Left renal cortex interstitium (tissue), 4 donors: Measurements from ENCODE around the gene PANK3. TPM values are rescaled to one million over a fixed set of nuclear protein-coding genes. Genes with fewer than 3 reads are reported as not detected.

ENCODE experiments used
- DNase-seq, 4 donors: peaks; one replicate each; pipeline ENCODE4 v3.0.0-alpha.2; 2013; ENCODE audit warnings: low read depth in 4 of 4, low spot score in 2 of 4, missing footprints in 1 of 4
- polyA plus RNA-seq, 4 donors: library from polyadenylated mRNA; unstranded; fragments of 120-200 nt; gene quantifications; one replicate each; pipeline ENCODE4 v1.2.1, GENCODE V29; 2013; ENCODE audit not compliant: insufficient read length in 4 of 4

Gene PANK3
- 10 to 100 TPM; 49.6 to 67.6 (median 59.0) TPM for polyA plus RNA-seq

- DNase-seq = peak in 3 of 4 donors; percentile 37 to 56 (median 48)
Measured at GRCh38 chr5:168578538-168579487, at the start of gene PANK3. TSS of gene PANK3 (minus strand) at chr5:168579368. CDS start at chr5:168579283, 85 bp downstream.

GRCh38 chr5:168624850-168625364 lies 45.7 kb upstream of the PANK3 start:
- DNase-seq = no peak

GRCh38 chr5:168620807-168621206 lies 41.6 kb upstream of the PANK3 start:
- DNase-seq = no peak

- DNase-seq = no peak
Measured at GRCh38 chr5:168614661-168615060, 35.5 kb upstream of the PANK3 start.

- DNase-seq = no peak
Measured at GRCh38 chr5:168613996-168614395, 34.8 kb upstream of the PANK3 start.

GRCh38 chr5:168613396-168613795 lies 34.2 kb upstream of the PANK3 start:
- DNase-seq = no peak

GRCh38 chr5:168612996-168613395 lies 33.8 kb upstream of the PANK3 start:
- DNase-seq = no peak

GRCh38 chr5:168612123-168612522 lies 33.0 kb upstream of the PANK3 start:
- no peak for DNase-seq

GRCh38 chr5:168611165-168611564 lies 32.0 kb upstream of the PANK3 start:
- no peak for DNase-seq

GRCh38 chr5:168609806-168610482 lies 30.8 kb upstream of the PANK3 start:
- no peak for DNase-seq

GRCh38 chr5:168608821-168609220 lies 29.7 kb upstream of the PANK3 start:
- DNase-seq = no peak

GRCh38 chr5:168608386-168608785 lies 29.2 kb upstream of the PANK3 start:
- no peak for DNase-seq

- no peak for DNase-seq
Measured at GRCh38 chr5:168607946-168608345, 28.8 kb upstream of the PANK3 start.

GRCh38 chr5:168606562-168606961 lies 27.4 kb upstream of the PANK3 start:
- DNase-seq = no peak

- DNase-seq = no peak
Measured at GRCh38 chr5:168604436-168604835, 25.3 kb upstream of the PANK3 start.

- DNase-seq = no peak
Measured at GRCh38 chr5:168603746-168604145, 24.6 kb upstream of the PANK3 start.

- no peak for DNase-seq
Measured at GRCh38 chr5:168602517-168602916, 23.3 kb upstream of the PANK3 start.

GRCh38 chr5:168601972-168602371 lies 22.8 kb upstream of the PANK3 start:
- DNase-seq = no peak

- peak in 2 of 4 donors; percentile 38 to 39 for DNase-seq
Measured at GRCh38 chr5:168600409-168600808, 21.2 kb upstream of the PANK3 start.

- no peak for DNase-seq
Measured at GRCh38 chr5:168599826-168600225, 20.7 kb upstream of the PANK3 start.

GRCh38 chr5:168598639-168599038 lies 19.5 kb upstream of the PANK3 start:
- no peak for DNase-seq
